HG02870 (cell line): Measurements from ENCODE around the gene DAP3.
"Not testable (repeated sequence)": the region's sequence is repeated elsewhere in the genome, so short reads cannot be mapped to it uniquely, and the experiment has no call there.

ENCODE experiments used
- ATAC-seq: cut with Tn5 transposase; IDR thresholded peaks from one replicate; pipeline ENCODE4 v1.9.1; 2021; ENCODE audit warnings: mild to moderate bottlenecking, moderate library complexity; ENCODE audit not compliant: unreplicated experiment

Gene DAP3

GRCh38 chr1:155767399-155767989 is 78.6 kb downstream of the DAP3 start:
- not testable (repeated sequence) for ATAC-seq

GRCh38 chr1:155769257-155769656 is 80.4 kb downstream of the DAP3 start:
- ATAC-seq: no peak

GRCh38 chr1:155773221-155773620 is 84.3 kb downstream of the DAP3 start:
- no peak for ATAC-seq

GRCh38 chr1:155776414-155776813 is 87.5 kb downstream of the DAP3 start:
- no peak for ATAC-seq

DNA sequence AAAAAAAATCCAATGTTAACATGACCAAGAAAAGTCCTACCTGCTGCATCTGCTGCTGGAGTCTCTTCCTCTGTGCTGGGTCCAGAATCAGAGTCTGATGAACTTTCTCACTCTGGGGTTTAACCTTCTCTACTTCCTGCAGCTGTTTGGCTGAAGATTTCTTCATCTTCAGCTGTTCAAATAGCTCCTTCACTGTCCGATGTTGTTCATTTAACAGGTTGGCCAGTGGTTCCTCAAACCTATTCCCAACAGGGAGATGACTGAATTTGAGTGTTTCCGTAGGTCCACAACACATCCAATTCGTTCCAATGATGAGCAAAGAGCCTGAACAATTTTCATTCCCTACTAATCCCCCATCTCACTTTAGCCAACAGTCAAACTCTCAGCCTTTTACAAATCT is 88.7 kb downstream of the DAP3 start:
- ATAC-seq: no peak
